Adipose tissue (tissue), 3 donors: ENCODE results near the gene POC1A. TPM values are rescaled to one million over a fixed set of nuclear protein-coding genes. Genes with fewer than 3 reads are reported as not detected.
"Not testable (repeated sequence)": the region's sequence is repeated elsewhere in the genome, so short reads cannot be mapped to it uniquely, and the experiment has no call there.

Experiments
- H3K27ac ChIP-seq: one replicate; pipeline ENCODE4 v1.5.1; 2013; ENCODE audit warnings: low read depth, low read length
- WGBS, 3 donors: extraction: QIAGEN DNeasy Blood & Tissue Kit; methylation state at CpG; one replicate each; pipeline ENCODE4 v1.1.7; 2013; 5-methylcytosine and 5-hydroxymethylcytosine counted together
- polyA plus RNA-seq, 3 donors: library from polyadenylated mRNA; stranded (reverse); fragments of 200-250 nt; gene quantifications; one replicate each; pipeline ENCODE4 v1.2.3, GENCODE V29; 2013
- donor health status: healthy with polysubstance abuse.
- donor health status: Bipolar disorder and iron deficiency.
- donor health status: healthy.

Gene POC1A
- polyA plus RNA-seq, 3 donors: 0.74 to 2.6 (median 0.90) TPM

- WGBS, 3 donors: 43 to 62% (median 57%) methylated on average over 9 of the region's 9 CpGs
- no peak overlapping the region for H3K27ac ChIP-seq
Observed at GRCh38 chr3:52167240-52167639, 13.0 kb upstream of the POC1A start.

GRCh38 chr3:52162250-52162872 lies 8.1 kb upstream of the POC1A start:
- no peak overlapping the region for H3K27ac ChIP-seq
- WGBS, 3 donors: 75 to 90% (median 90%) methylated on average over 7 of the region's 7 CpGs

GRCh38 chr3:52159503-52159902 lies 5.3 kb upstream of the POC1A start:
- no peak overlapping the region for H3K27ac ChIP-seq
- WGBS, 3 donors: 19 to 28% (median 27%) methylated on average over 1 of the region's 1 CpG

- 81 to 90% (median 88%) methylated on average over 4 of the region's 4 CpGs for WGBS, 3 donors
- H3K27ac ChIP-seq: peak overlapping the region; percentile 22
Observed at GRCh38 chr3:52155912-52156311, 1.7 kb upstream of the POC1A start.

- WGBS, 3 donors: 11 to 18% (median 17%) methylated on average over 18 of the region's 18 CpGs
- H3K27ac ChIP-seq: no peak overlapping the region
Observed at GRCh38 chr3:52153389-52154096, 680 bp downstream of the POC1A start.

GRCh38 chr3:52151991-52152390 lies 2.2 kb downstream of the POC1A start:
- not testable (repeated sequence) for H3K27ac ChIP-seq
- WGBS, 3 donors: 90 to 94% (median 94%) methylated on average over 4 of the region's 4 CpGs

GRCh38 chr3:52150860-52151259 lies 3.4 kb downstream of the POC1A start:
- 91 to 94% (median 93%) methylated on average over 4 of the region's 4 CpGs for WGBS, 3 donors
- H3K27ac ChIP-seq: no peak overlapping the region

- no peak overlapping the region for H3K27ac ChIP-seq
- WGBS, 3 donors: 93 to 99% (median 96%) methylated on average over 3 of the region's 3 CpGs
Observed at GRCh38 chr3:52150357-52150756, 3.9 kb downstream of the POC1A start.

- H3K27ac ChIP-seq: no peak overlapping the region
- WGBS, 3 donors: 92 to 98% (median 98%) methylated on average over 11 of the region's 11 CpGs
Observed at GRCh38 chr3:52149726-52150125, 4.5 kb downstream of the POC1A start.

GRCh38 chr3:52149021-52149420 lies 5.2 kb downstream of the POC1A start:
- 95 to 97% (median 95%) methylated on average over 8 of the region's 8 CpGs for WGBS, 3 donors
- H3K27ac ChIP-seq: no peak overlapping the region

GRCh38 chr3:52147804-52148203 lies 6.4 kb downstream of the POC1A start:
- H3K27ac ChIP-seq: no peak overlapping the region
- 91 to 93% (median 92%) methylated on average over 8 of the region's 8 CpGs for WGBS, 3 donors

GRCh38 chr3:52146811-52147210 lies 7.4 kb downstream of the POC1A start:
- WGBS, 3 donors: 90 to 93% (median 92%) methylated on average over 13 of the region's 13 CpGs
- no peak overlapping the region for H3K27ac ChIP-seq

- no peak overlapping the region for H3K27ac ChIP-seq
- 84 to 93% (median 88%) methylated on average over 1 of the region's 1 CpG for WGBS, 3 donors
Observed at GRCh38 chr3:52146189-52146588, 8.0 kb downstream of the POC1A start.

GRCh38 chr3:52145736-52146110 lies 8.5 kb downstream of the POC1A start:
- 94 to 98% (median 96%) methylated on average over 8 of the region's 8 CpGs for WGBS, 3 donors

GRCh38 chr3:52144796-52145735 lies 9.2 kb downstream of the POC1A start:
- H3K27ac ChIP-seq: no peak overlapping the region
- WGBS, 3 donors: 91 to 97% (median 94%) methylated on average over 11 of the region's 11 CpGs

More at GRCh38 chr3:52145736-52146110, 8.5 kb downstream of the POC1A start:
- no peak overlapping the region for H3K27ac ChIP-seq

GRCh38 chr3:52144034-52144795 lies 10.0 kb downstream of the POC1A start:
- no peak overlapping the region for H3K27ac ChIP-seq
- WGBS, 3 donors: 61 to 74% (median 69%) methylated on average over 3 of the region's 3 CpGs

- H3K27ac ChIP-seq: no peak overlapping the region
- 83 to 94% (median 89%) methylated on average over 3 of the region's 3 CpGs for WGBS, 3 donors
Observed at GRCh38 chr3:52143616-52144015, 10.6 kb downstream of the POC1A start.

GRCh38 chr3:52143156-52143555 lies 11.1 kb downstream of the POC1A start:
- WGBS, 3 donors: 99 to 100% (median 100%) methylated on average over 4 of the region's 4 CpGs

More at GRCh38 chr3:52143156-52143555, 11.1 kb downstream of the POC1A start:
- H3K27ac ChIP-seq: no peak overlapping the region
